GM21381 (cell line): ENCODE data around the gene CHST6.
"Not testable (repeated sequence)": the region's sequence is repeated elsewhere in the genome, so short reads cannot be mapped to it uniquely, and the experiment has no call there.

Experiments used
- ATAC-seq: cut with Tn5 transposase; IDR thresholded peaks from one replicate; pipeline ENCODE4 v1.9.1; 2021; ENCODE audit warnings: mild to moderate bottlenecking, moderate library complexity; ENCODE audit not compliant: unreplicated experiment

Gene CHST6

GRCh38 chr16:75503801-75504200 lies 8.6 kb upstream of the CHST6 start:
- ATAC-seq, result no peak

GRCh38 chr16:75502916-75503605 lies 7.8 kb upstream of the CHST6 start:
- ATAC-seq, result no peak

- ATAC-seq, result not testable (repeated sequence)
Observed at GRCh38 chr16:75501820-75502219, 6.6 kb upstream of the CHST6 start.

GRCh38 chr16:75501359-75501758 lies 6.1 kb upstream of the CHST6 start:
- no peak for ATAC-seq

- not testable (repeated sequence) for ATAC-seq
Observed at GRCh38 chr16:75498605-75499322, 3.5 kb upstream of the CHST6 start.

GRCh38 chr16:75497558-75497957 lies 2.3 kb upstream of the CHST6 start:
- ATAC-seq, result no peak

GRCh38 chr16:75494661-75495075 lies 573 bp downstream of the CHST6 start:
- ATAC-seq, result no peak

- ATAC-seq, result no peak
Observed at GRCh38 chr16:75494184-75494583, 1.1 kb downstream of the CHST6 start.

GRCh38 chr16:75491876-75492275 lies 3.4 kb downstream of the CHST6 start:
- no peak for ATAC-seq

GRCh38 chr16:75488322-75488721 lies 6.9 kb downstream of the CHST6 start:
- no peak for ATAC-seq

GRCh38 chr16:75486676-75487313 lies 8.4 kb downstream of the CHST6 start:
- ATAC-seq, result peak; percentile 52

GRCh38 chr16:75486014-75486675 lies 9.1 kb downstream of the CHST6 start:
- no peak for ATAC-seq

GRCh38 chr16:75485230-75486013 lies 9.8 kb downstream of the CHST6 start:
- peak; percentile 42 for ATAC-seq

- ATAC-seq, result no peak
Observed at GRCh38 chr16:75483222-75483621, 12.0 kb downstream of the CHST6 start.

GRCh38 chr16:75482434-75483205 lies 12.6 kb downstream of the CHST6 start:
- ATAC-seq, result no peak

GRCh38 chr16:75481475-75481874 lies 13.8 kb downstream of the CHST6 start:
- ATAC-seq, result no peak

GRCh38 chr16:75479421-75479990 lies 15.7 kb downstream of the CHST6 start:
- ATAC-seq, result no peak

GRCh38 chr16:75478480-75479345 lies 16.5 kb downstream of the CHST6 start:
- no peak for ATAC-seq
